Liver (tissue), 3 donors: ENCODE results near the gene TCF12.

Experiments used
- EGR1 ChIP-seq, 2 donors: IDR thresholded peaks; 2 replicates each; pipeline ENCODE4 v1.6.1; 2016 to 2018; ENCODE audit warnings: antibody characterized with exemption in 2 of 2, low read depth in 2 of 2
- MAX ChIP-seq: IDR thresholded peaks from 2 replicates; pipeline ENCODE4 v1.6.1; 2016; ENCODE audit warnings: antibody characterized with exemption
- TF ChIP-seq, protein P1 (sequence below): fragments of 150-350 bp; IDR thresholded peaks from 2 replicates; pipeline ENCODE4 v1.5.1; 2017; ENCODE audit warnings: improper control_type of control experiment, low read depth, low read length; ENCODE audit not compliant: missing input control
- donor health status: healthy.
- donor health status: healthy.

DNA sequence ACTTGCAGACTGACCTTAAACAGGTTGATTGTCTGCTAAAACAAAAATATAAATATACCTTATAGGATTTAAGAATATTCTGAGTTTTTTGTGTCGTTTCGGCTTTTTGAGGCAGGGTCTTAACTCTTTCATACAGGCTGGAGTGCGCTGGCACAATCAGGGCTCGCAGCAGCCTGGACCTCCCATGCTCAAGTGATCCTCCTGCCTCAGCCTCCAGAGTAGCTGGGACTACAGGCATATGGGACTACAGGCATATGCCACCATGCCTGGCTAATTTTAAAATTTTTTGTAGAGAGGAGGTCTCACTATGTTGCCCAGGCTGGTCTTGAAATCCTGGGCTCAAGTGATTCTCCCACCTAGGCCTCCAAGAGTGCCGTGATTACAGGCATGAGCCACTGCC, 113.9 kb downstream of the TCF12 start:
- TF ChIP-seq, protein P1, sequence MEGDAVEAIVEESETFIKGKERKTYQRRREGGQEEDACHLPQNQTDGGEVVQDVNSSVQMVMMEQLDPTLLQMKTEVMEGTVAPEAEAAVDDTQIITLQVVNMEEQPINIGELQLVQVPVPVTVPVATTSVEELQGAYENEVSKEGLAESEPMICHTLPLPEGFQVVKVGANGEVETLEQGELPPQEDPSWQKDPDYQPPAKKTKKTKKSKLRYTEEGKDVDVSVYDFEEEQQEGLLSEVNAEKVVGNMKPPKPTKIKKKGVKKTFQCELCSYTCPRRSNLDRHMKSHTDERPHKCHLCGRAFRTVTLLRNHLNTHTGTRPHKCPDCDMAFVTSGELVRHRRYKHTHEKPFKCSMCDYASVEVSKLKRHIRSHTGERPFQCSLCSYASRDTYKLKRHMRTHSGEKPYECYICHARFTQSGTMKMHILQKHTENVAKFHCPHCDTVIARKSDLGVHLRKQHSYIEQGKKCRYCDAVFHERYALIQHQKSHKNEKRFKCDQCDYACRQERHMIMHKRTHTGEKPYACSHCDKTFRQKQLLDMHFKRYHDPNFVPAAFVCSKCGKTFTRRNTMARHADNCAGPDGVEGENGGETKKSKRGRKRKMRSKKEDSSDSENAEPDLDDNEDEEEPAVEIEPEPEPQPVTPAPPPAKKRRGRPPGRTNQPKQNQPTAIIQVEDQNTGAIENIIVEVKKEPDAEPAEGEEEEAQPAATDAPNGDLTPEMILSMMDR = no peak
- TF ChIP-seq MAX (no peak), EGR1 (IDR thresholded peaks at IDR 0.05; ENCODE audit: low read depth in 2 of 2) (no peak)
